ENCODE results near the gene ATXN7L3. TPM values are rescaled to one million over a fixed set of nuclear protein-coding genes. Genes with fewer than 3 reads are reported as not detected.
"Not testable (repeated sequence)": the region's sequence is repeated elsewhere in the genome, so short reads cannot be mapped to it uniquely, and the experiment has no call there.

ATXN7L3 gene
- total RNA-seq, 1 donor from 2014 or later, result 32.4 TPM

GRCh38 chr17:44155488-44155887 is 44.2 kb downstream of the ATXN7L3 start:
- Histone ChIP-seq H3K27me3 (ENCODE audit: control insufficient read depth, insufficient read depth, low read length) (no peaks in the 10 kb centered on the region), H3K36me3 (ENCODE audit: control insufficient read depth, insufficient read depth, low read length) (peaks cover 2% of the 10 kb centered on the region), H3K4me3 (ENCODE audit: low read depth, low read length) (no peak overlapping the region)
- TF ChIP-seq CTCF (IDR thresholded peaks at IDR 0.05; ENCODE audit: insufficient read depth, low read length, severe bottlenecking), result no peak
- DNase-seq (ENCODE audit: low read depth) (no peak), FAIRE-seq (no peak)

GRCh38 chr17:44152875-44153274 is 46.8 kb downstream of the ATXN7L3 start:
- DNase-seq (ENCODE audit: low read depth), result peak; percentile 96
- TF ChIP-seq CTCF (IDR thresholded peaks at IDR 0.05; ENCODE audit: insufficient read depth, low read length, severe bottlenecking), result no peak
- H3K4me3 ChIP-seq (ENCODE audit: low read depth, low read length), result no peak overlapping the region
- FAIRE-seq, result peak; percentile 89
- no peaks in the 10 kb centered on the region for H3K36me3 ChIP-seq (ENCODE audit: control insufficient read depth, insufficient read depth, low read length)
- no peaks in the 10 kb centered on the region for H3K27me3 ChIP-seq (ENCODE audit: control insufficient read depth, insufficient read depth, low read length)

- DNase-seq (ENCODE audit: low read depth), result no peak
- Histone ChIP-seq H3K36me3 (ENCODE audit: control insufficient read depth, insufficient read depth, low read length) (no peaks in the 10 kb centered on the region), H3K4me3 (ENCODE audit: low read depth, low read length) (no peak overlapping the region), H3K27me3 (ENCODE audit: control insufficient read depth, insufficient read depth, low read length) (no peaks in the 10 kb centered on the region)
- FAIRE-seq, result no peak
- no peak for TF ChIP-seq CTCF (IDR thresholded peaks at IDR 0.05; ENCODE audit: insufficient read depth, low read length, severe bottlenecking)
These were observed 49.8 kb downstream of the ATXN7L3 start for GRCh38 chr17:44149750-44150329.

- H3K4me3 ChIP-seq (ENCODE audit: low read depth, low read length); H3K36me3 ChIP-seq (ENCODE audit: control insufficient read depth, insufficient read depth, low read length); FAIRE-seq; H3K27me3 ChIP-seq (ENCODE audit: control insufficient read depth, insufficient read depth, low read length); DNase-seq (ENCODE audit: low read depth): not testable (repeated sequence)
These were observed 50.6 kb downstream of the ATXN7L3 start for GRCh38 chr17:44149066-44149465.

- Histone ChIP-seq H3K27me3 (ENCODE audit: control insufficient read depth, insufficient read depth, low read length) (no peaks in the 10 kb centered on the region), H3K36me3 (ENCODE audit: control insufficient read depth, insufficient read depth, low read length) (no peaks in the 10 kb centered on the region), H3K4me3 (ENCODE audit: low read depth, low read length) (no peak overlapping the region)
- FAIRE-seq, result no peak
- TF ChIP-seq CTCF (IDR thresholded peaks at IDR 0.05; ENCODE audit: insufficient read depth, low read length, severe bottlenecking), result no peak
- DNase-seq (ENCODE audit: low read depth), result no peak
These were observed 51.9 kb downstream of the ATXN7L3 start for GRCh38 chr17:44147812-44148211.

GRCh38 chr17:44146375-44147346 is 53.0 kb downstream of the ATXN7L3 start:
- Histone ChIP-seq H3K36me3 (ENCODE audit: control insufficient read depth, insufficient read depth, low read length) (no peaks in the 10 kb centered on the region), H3K4me3 (ENCODE audit: low read depth, low read length) (no peak overlapping the region), H3K27me3 (ENCODE audit: control insufficient read depth, insufficient read depth, low read length) (no peaks in the 10 kb centered on the region)
- FAIRE-seq, result no peak
- TF ChIP-seq CTCF (IDR thresholded peaks at IDR 0.05; ENCODE audit: insufficient read depth, low read length, severe bottlenecking), result no peak
- no peak for DNase-seq (ENCODE audit: low read depth)

All from bronchial epithelial cell (primary cell).